ENCODE data around the gene DAB2IP. TPM values are rescaled to one million over a fixed set of nuclear protein-coding genes. Genes with fewer than 3 reads are reported as not detected.

The DAB2IP gene
- total RNA-seq, 2 donors from 2014 or later: 51.6 to 83.2 TPM

- no peaks in the 10 kb centered on the region for H3K9me3 ChIP-seq
- H3K4me1 ChIP-seq (replicated peaks): peaks cover 9% of the 10 kb centered on the region
- no peaks in the 10 kb centered on the region for H3K27me3 ChIP-seq (replicated peaks; ENCODE audit: insufficient read depth)
- no peaks in the 10 kb centered on the region for H3K36me3 ChIP-seq
- WGBS: 52% methylated on average over 19 of the region's 19 CpGs
- intact Hi-C loops (cut with DNase I): no loop called here
- no peak for DNase-seq (ENCODE audit: low spot score)
- H3K4me3 ChIP-seq: no peak overlapping the region
- TF ChIP-seq POLR2A (IDR thresholded peaks at IDR 0.05) (no peak), POLR2AphosphoS5 (IDR thresholded peaks at IDR 0.05) (no peak), CTCF (IDR thresholded peaks at IDR 0.05) (no peak)
- peak overlapping the region in 1 of 2 donors; percentile 3 for H3K27ac ChIP-seq
Measured at GRCh38 chr9:121717141-121717991, 65.9 kb downstream of the DAB2IP start.

GRCh38 chr9:121718084-121718483, 66.7 kb downstream of the DAB2IP start:
- WGBS: 27% methylated on average over 16 of the region's 16 CpGs
- Histone ChIP-seq H3K27ac (no peak overlapping the region), H3K27me3 (replicated peaks; ENCODE audit: insufficient read depth) (no peaks in the 10 kb centered on the region), H3K36me3 (no peaks in the 10 kb centered on the region), H3K4me3 (no peak overlapping the region), H3K9me3 (no peaks in the 10 kb centered on the region), H3K4me1 (replicated peaks) (peaks cover 9% of the 10 kb centered on the region)
- TF ChIP-seq POLR2A (IDR thresholded peaks at IDR 0.05) (no peak), POLR2AphosphoS5 (IDR thresholded peaks at IDR 0.05) (no peak), CTCF (IDR thresholded peaks at IDR 0.05) (no peak)
- intact Hi-C loops (cut with DNase I): no loop called here
- no peak for DNase-seq (ENCODE audit: low spot score)

GRCh38 chr9:121718501-121718900, 67.1 kb downstream of the DAB2IP start:
- intact Hi-C loops (cut with DNase I): no loop called here
- Histone ChIP-seq H3K9me3 (no peaks in the 10 kb centered on the region), H3K27ac (no peak overlapping the region), H3K4me1 (replicated peaks) (peaks cover 9% of the 10 kb centered on the region), H3K36me3 (no peaks in the 10 kb centered on the region), H3K4me3 (no peak overlapping the region), H3K27me3 (replicated peaks; ENCODE audit: insufficient read depth) (no peaks in the 10 kb centered on the region)
- TF ChIP-seq POLR2AphosphoS5 (IDR thresholded peaks at IDR 0.05) (no peak), CTCF (IDR thresholded peaks at IDR 0.05) (no peak), POLR2A (IDR thresholded peaks at IDR 0.05) (no peak)
- 45% methylated on average over 6 of the region's 6 CpGs for WGBS
- DNase-seq (ENCODE audit: low spot score): no peak

GRCh38 chr9:121720311-121721057, 69.0 kb downstream of the DAB2IP start:
- Histone ChIP-seq H3K9me3 (no peaks in the 10 kb centered on the region), H3K4me3 (no peak overlapping the region), H3K4me1 (replicated peaks) (peaks cover 14% of the 10 kb centered on the region), H3K27ac (peak overlapping the region; percentile 24 to 37), H3K27me3 (replicated peaks; ENCODE audit: insufficient read depth) (no peaks in the 10 kb centered on the region), H3K36me3 (no peaks in the 10 kb centered on the region)
- intact Hi-C loops (cut with DNase I): no loop called here
- no peak for DNase-seq (ENCODE audit: low spot score)
- TF ChIP-seq POLR2AphosphoS5 (IDR thresholded peaks at IDR 0.05): no peak
- no peak for TF ChIP-seq POLR2A (IDR thresholded peaks at IDR 0.05)
- TF ChIP-seq CTCF (IDR thresholded peaks at IDR 0.05): no peak
- WGBS: 46% methylated on average over 7 of the region's 7 CpGs

Measured in prostate gland (tissue), 2 donors.